ENCODE data around the gene GABARAP. TPM values are rescaled to one million over a fixed set of nuclear protein-coding genes. Genes with fewer than 3 reads are reported as not detected.

Gene GABARAP
- total and polyA plus RNA-seq, 2 of the 13 experiments (the other 11 are each of a cell fraction or from before 2014, with no cell fraction given) = 161 to 310 TPM

GRCh38 chr17:7239091-7240027 is 2.9 kb downstream of the GABARAP start, which contains the start of gene PHF23 (continued):
- TF ChIP-seq NFKB2 (CRISPR knock-in tag; IDR thresholded peaks at IDR 0.05; ENCODE audit: borderline replicate concordance) (no peak), ARHGAP35 (CRISPR knock-in tag; IDR thresholded peaks at IDR 0.05; ENCODE audit: borderline replicate concordance) (peak; percentile 24; the same call in 1 of the 2 replicates), HOXA5 (CRISPR knock-in tag; IDR thresholded peaks at IDR 0.05) (peak; percentile 59; the same call in 1 of the 2 replicates), CCAR2 (optimal IDR thresholded peaks at IDR 0.05; ENCODE audit: low read depth, low read length) (no peak), ZEB1 (IDR thresholded peaks at IDR 0.05; ENCODE audit: insufficient replicate concordance, low read depth) (no peak), MIER3 (CRISPR knock-in tag; IDR thresholded peaks at IDR 0.05; ENCODE audit: borderline replicate concordance) (peak; percentile 62; the same call in 1 of the 2 replicates), ZFY (CRISPR knock-in tag; IDR thresholded peaks at IDR 0.05) (no peak), DMAP1 (CRISPR knock-in tag; IDR thresholded peaks at IDR 0.05) (no peak), ZNF891 (CRISPR knock-in tag; IDR thresholded peaks at IDR 0.05) (peak; percentile 90; the same call in 1 of the 2 replicates), DR1 (CRISPR knock-in tag; IDR thresholded peaks at IDR 0.05) (0 out of 2 replicates have a peak, but pooled peaks have one; percentile 36), IRF2 (CRISPR knock-in tag; IDR thresholded peaks at IDR 0.05) (peak; percentile 65; the same call in 1 of the 2 replicates), ZNF550 (CRISPR knock-in tag; IDR thresholded peaks at IDR 0.05; ENCODE audit: borderline replicate concordance) (no peak), ZNF367 (CRISPR knock-in tag; IDR thresholded peaks at IDR 0.05; ENCODE audit: borderline replicate concordance) (no peak), ZNF761 (CRISPR knock-in tag; conservative IDR thresholded peaks at IDR 0.05) (0 out of 2 replicates have a peak, but pooled peaks have one; percentile 32), EED (CRISPR knock-in tag; IDR thresholded peaks at IDR 0.05) (no peak), ZSCAN9 (CRISPR knock-in tag; IDR thresholded peaks at IDR 0.05; ENCODE audit: borderline replicate concordance) (no peak), ZNF17 (CRISPR knock-in tag; IDR thresholded peaks at IDR 0.05) (no peak), ZSCAN30 (CRISPR knock-in tag; IDR thresholded peaks at IDR 0.05) (no peak), ZNF614 (CRISPR knock-in tag; IDR thresholded peaks at IDR 0.05; ENCODE audit: borderline replicate concordance) (no peak), TIGD3 (CRISPR knock-in tag; IDR thresholded peaks at IDR 0.05; ENCODE audit: borderline replicate concordance) (no peak), U2AF1 (optimal IDR thresholded peaks at IDR 0.05; ENCODE audit: low read depth, low read length) (no peak), ZNF414 (CRISPR knock-in tag; IDR thresholded peaks at IDR 0.05) (no peak), ZNF800 (CRISPR knock-in tag; IDR thresholded peaks at IDR 0.05) (0 out of 2 replicates have a peak, but pooled peaks have one; percentile 21), ZNF598 (CRISPR knock-in tag; IDR thresholded peaks at IDR 0.05; ENCODE audit: borderline replicate concordance) (no peak), REL (CRISPR knock-in tag; conservative IDR thresholded peaks at IDR 0.05) (no peak; the same call in 1 of the 2 replicates), HMGA1 (CRISPR knock-in tag; conservative IDR thresholded peaks at IDR 0.05) (no peak)
